GM19328 (cell line): Measurements from ENCODE around the gene CACNA1C.
"Not testable (repeated sequence)": the region's sequence is repeated elsewhere in the genome, so short reads cannot be mapped to it uniquely, and the experiment has no call there.

ENCODE experiments used
- ATAC-seq: cut with Tn5 transposase; IDR thresholded peaks from one replicate; pipeline ENCODE4 v1.9.1; 2021; ENCODE audit warnings: mild to moderate bottlenecking, moderate library complexity; ENCODE audit not compliant: unreplicated experiment

Gene CACNA1C

DNA sequence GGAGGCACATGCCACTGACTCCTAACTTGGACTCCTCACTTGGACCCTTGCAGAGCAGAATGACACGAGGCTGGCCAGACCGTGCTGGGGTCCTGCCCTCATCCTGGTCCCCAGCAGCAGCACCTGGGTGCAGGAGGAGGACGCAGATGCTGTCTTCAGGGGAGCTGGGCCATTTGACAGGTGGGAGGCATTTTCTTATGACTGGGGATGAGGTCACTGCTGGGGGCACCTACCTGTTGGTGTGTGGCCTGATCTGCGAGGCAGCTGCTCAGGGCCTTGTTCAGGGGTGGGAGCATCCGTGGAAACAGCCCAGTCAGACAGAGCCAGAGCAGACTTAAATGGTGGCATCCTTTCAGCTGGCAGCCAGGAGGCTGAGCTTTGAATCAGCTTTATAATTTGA lies 57.3 kb downstream of the CACNA1C start:
- no peak for ATAC-seq

DNA sequence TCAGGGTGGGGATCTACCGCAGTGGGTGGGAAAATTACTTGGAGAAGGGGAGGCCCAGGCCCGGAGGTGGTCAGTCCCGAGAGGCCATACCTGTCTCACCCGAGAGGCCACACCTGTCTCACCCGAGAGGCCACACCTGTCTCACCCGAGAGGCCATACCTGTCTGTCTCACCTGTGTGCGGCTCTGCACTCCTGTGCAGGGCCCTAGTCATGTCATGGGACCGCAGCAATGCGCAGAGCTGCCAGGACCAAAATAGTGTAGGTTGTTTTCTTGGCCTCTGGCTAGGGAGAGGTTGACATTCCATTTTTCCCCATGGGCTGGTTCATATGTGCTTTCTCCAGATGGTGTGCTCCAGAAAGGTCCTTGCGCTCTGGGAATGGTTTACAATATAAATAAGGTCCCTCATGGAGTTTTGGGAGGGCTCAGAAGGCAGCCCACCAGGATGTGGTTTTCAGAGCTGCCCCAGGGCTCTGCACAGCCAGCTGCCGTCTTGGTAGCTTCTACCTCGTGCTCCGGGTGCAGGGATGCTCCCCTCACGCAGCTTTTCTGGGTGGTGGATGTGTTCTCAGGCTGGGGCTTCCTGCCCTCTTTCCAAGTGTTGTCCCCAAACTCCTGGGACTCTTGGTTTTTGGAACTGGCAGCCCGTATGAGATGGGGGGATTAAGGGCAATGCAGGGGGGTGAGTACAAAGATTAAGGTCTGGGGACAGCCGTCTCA lies 58.2 kb downstream of the CACNA1C start:
- ATAC-seq: no peak

DNA sequence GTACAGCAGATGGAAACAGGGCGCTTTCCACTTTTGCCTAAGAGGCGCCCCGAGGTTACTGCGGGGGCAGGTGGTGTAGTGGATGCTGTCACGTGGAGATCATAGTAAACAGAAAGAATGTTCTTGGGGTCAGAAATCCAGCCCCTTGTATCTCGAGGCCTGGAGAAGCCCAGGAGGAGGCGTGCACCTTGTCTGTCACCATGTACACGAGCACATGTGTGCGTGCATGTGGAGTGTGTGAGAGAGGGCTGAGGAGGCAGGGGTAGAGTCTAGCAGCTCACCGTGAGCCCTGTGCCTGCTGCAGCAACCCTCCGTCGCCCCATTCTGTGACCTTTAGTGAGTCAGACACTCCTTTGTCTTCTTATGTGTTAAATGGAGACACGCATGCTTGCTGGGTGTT lies 59.0 kb downstream of the CACNA1C start:
- no peak for ATAC-seq

DNA sequence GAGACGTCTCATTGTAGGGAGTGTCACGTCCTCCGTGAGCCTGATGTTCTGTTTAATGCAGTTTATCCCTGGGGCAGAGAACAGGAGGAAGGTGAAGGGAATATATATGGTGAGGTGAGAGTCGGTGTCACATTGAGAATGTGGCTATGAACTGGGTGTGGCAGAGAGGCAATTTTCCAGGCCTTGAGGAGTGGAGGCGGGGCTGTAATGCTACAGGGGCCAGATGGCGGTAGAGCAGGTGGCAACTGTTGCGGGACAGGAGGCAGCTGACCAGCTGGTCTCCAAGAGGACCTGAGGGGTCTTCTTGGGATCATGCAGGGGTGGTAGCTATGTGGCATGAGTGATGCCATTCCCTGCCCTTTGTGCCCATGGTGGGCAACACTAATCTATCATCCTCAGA lies 59.6 kb downstream of the CACNA1C start:
- ATAC-seq: no peak

DNA sequence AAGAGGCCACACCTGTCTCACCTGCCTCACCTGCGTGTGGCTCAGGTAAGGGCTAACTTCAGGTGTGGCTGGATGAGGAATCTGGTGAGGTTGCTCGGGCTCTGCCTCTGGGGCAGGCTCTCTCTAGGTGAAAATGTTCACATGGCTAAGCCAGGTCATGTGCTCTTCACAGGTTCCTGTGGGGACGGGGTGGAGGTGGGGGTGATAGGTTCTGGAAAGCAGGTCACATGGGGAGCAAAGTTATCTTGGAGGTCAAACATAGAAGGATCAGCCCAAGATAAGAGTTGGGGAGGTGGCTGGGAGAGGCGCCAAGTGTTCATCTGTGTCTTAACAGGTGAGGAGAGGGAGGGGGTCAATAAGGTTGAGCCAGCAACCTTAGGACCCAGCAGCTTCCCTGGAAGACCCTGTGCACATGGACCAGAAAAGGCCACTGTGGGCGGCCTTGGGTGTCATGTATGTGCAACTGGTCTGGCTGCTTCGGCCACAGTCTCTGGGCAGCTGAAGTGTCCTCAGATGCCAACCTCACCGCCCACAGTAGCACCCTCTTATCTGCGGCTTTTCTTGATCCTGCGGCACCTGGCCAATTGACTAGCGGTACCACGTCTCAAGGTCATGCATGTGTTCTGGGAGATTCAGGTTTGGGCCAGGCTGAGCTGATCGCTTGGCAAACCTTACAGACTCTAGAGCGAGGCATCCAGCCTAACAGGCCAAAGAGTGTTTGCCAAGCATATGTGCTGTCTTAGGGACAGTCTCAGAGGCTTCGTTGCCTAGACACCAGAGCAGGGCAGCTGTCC lies 60.5 kb downstream of the CACNA1C start:
- ATAC-seq: no peak

DNA sequence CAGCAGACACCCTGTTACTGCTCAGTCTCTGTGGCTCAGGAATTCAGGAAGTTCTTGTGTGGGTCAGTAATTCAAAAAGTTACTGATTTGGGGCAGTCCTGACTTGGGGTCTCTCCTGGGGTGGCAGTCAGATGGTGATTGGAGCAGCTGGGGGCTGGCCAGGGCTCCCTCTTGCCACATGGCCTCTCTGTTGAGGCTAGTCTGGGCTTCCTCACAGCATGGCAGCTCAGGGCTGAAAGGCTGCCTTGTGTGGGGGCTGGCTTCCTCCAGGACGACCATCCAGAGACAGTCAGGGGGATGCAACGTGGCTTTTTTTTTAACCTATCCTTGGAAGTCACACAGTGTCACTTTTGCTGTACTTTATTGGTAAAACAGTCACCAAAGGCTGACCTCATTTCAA lies 61.3 kb downstream of the CACNA1C start:
- no peak for ATAC-seq

DNA sequence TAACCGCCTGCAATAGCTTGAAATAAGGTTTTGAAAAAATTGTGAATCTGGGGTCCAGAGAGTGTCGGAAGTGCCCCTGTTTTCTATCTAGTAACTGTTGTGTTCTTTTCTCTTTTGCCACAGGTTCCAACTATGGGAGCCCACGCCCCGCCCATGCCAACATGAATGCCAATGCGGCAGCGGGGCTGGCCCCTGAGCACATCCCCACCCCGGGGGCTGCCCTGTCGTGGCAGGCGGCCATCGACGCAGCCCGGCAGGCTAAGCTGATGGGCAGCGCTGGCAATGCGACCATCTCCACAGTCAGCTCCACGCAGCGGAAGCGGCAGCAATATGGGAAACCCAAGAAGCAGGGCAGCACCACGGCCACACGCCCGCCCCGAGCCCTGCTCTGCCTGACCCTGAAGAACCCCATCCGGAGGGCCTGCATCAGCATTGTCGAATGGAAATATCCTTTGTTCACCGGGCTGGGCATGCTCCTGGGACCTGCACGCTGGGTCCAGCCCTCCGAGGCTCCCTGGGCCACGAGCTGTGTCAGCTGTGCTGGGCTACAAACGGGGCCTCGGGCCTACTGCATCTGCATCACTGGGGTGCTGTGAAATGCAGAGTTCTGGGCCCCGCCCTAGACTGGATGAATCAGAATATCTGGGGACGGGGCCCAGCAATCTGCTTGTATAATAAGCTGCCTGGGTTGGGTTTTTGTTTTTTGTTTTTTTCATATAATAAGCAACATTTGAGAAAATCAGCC lies 62.5 kb downstream of the CACNA1C start:
- ATAC-seq: no peak

DNA sequence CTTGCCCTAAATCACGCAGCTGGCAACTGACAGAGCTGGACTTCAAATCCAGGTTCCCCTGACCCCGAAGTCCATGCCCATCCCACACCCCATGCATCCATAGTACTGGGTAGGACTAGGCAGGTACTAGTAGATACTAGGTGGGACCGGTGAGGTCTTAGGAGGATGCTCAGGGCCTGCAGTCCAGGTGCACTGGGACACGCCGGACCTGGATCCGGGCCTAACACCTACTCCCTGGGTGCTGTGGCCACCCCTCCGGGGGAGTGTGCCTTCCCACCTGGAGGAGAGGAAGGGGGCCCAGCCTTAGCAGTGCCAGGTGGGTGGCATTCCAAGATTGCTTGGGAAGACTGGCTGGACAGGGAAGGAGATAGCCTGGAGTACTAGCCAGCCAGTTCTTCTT lies 64.8 kb downstream of the CACNA1C start:
- ATAC-seq: no peak

DNA sequence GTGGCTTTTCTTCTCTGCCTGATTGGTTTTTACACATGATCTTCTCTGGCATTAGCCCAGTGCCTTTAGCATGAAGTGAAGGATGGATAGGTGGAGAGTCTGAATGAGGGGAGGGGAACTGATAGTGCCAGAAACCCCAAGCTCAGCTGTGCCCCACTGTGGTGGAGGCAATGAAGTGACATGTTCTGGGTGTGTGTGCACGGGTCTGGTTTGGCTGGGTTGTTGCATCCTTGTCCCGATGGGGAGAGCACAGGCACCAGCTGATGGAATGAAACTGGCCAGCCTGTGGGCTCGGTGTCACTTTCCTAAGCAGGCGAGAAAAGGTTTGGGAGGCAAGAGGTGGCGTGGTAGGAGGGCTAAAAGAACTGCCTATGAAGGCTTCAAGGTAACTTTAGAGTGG lies 65.3 kb downstream of the CACNA1C start:
- ATAC-seq: no peak

DNA sequence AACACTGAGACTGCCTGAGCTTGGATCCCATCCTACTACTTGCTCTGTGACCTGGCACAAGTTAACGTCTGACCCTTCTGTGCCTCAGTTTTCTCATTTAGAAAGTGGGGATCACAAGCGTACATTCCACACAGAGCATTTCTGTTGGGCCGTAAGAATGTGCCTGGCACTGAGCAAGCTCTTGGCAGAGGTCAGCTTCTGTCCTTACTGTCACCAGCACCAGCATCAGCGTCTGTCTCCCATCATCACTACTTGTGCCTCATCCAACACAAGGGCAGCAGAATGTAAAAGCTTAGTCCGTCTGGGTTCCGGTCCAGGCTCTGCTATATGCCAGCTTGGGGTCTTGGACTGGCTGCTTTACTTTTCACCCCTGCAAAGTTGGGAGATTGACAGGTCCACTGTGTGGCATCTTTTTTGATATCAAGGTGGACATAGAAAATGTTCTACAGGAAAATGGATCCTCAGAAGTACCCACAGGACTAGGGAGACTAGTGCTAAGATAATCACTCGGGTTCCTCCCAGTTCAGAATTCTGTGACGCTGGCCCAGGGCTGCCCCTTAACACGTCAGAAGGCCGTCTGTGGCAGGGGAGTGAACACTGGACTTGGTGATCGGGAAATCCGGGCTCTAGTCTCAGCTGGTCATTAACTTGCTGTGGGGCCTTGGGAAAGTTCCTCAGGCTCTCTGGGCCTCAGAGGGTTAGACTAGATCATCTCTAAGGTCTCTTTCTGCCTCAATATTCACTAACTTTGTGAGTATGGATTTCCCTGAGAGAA lies 65.9 kb downstream of the CACNA1C start:
- no peak for ATAC-seq

DNA sequence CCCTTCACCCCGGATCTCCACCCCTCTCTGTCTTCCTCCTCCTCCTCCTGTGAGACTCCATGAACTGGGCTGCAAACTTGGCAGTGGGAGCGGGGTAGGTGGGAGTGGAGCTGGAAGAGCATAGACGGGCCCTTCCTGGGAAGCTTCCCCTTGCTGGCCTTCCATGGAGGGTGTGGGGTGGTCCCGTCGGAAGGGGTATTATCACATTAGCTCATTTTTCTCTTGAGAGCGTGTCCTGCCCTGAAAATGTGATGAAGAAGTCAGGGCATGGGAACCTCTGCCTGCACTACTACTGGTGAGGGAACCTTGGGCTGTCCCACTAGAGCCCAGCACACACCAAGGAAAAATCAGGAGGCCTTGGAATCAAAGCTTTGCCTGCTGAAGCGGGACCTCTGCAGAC lies 66.5 kb downstream of the CACNA1C start:
- ATAC-seq: no peak

DNA sequence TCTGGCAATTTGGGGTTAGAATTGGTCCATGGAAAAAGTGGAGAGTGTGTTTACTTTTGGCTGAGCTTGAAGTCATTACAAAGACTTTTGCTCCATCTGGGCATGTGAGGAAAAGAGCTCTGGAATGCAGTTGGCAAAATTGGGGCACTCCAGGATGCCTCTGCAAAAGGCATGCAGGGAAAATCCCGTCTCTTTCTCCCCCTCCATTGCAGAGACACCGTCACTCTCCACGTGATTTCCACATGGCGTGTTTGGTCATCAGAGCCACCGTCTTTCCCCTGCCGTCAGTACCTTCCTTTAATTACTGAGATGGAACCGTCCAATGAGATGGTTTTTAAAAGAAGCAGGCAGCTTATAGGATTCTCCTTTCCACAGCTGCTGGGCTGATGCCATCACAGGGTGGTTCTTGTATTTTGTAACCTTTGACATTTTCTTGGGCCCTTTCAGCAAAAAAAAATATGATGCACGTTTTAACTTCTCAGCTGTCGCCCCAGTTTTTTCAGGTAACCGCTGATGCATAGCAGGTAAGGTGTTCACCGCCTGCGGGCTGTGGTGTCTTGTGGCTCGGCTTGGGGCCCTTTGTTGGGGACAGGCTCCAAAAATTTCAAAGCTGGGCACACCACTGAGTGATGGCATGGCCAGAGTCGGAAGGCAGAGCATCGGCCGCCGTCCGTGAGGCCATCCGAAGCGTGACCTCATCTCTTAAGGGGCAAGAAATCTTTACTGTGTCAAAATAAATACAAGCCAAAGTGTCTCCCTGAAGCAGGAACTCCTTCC lies 68.4 kb downstream of the CACNA1C start:
- ATAC-seq: no peak

DNA sequence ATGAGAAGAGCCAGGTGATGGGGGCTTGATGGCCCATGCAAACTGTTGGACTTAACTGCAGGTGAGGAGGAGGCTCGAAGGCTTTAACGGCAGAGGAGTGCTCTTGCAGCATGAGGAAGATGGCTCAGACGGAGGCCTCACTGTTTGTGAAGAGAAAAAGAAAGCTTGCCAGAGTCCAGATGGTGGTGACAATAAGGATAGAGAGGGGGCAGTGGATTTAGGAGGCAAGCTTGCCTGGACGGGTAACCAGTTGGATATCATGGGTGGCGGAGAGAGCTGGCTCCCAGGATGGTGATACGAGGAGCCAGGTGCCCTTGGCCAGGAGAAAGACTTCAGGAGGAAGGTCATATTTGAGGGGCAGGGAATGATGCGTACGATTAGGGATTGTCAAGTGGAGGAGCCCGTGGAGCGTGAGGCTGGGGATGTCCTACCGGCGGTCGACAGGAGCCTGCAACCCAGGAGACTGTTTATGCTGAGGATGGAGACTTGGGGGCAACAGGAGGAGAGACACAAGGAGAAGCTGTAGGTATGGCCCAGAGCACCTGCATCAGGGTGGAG lies 71.8 kb downstream of the CACNA1C start:
- ATAC-seq: no peak

DNA sequence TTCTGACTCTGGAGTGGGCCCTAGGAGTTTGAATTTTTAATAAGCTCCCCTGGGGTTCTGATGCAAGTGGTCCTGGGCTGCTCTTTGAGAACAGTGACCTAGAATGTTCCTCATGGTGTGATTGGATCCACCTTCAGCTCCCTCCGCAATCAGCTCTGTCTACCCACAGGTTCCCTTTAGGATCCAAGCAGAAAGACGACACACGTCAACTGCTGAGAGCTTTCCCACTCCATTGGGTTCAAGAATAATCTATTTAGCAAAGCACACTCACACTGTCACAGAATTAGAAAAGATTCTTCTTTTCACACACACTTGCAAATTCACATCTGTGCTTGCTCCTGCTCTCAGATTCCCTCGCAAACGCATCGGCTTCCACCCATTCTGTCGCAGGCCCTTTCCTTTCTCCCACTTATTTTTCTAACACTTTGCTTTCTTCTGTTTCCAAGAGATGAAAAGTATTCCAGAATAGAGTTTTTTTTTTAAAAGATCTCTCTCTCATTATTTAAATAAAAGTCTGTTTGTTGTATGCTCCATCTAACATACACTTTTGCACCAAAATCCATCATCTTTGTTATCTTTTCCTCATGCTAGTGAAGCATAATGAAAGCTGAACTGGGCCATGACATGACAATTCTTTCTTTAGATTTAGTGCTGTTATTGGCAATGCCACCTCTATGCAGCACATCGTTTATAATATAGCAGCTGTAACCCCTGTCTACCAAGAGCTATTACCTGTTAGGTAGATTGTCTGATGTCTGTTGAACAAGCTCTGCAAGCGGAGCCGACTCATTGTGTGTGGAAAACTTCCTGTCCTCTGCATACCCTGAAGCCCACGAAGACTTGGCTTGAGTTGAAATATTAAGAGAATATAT lies 73.1 kb downstream of the CACNA1C start:
- no peak for ATAC-seq

DNA sequence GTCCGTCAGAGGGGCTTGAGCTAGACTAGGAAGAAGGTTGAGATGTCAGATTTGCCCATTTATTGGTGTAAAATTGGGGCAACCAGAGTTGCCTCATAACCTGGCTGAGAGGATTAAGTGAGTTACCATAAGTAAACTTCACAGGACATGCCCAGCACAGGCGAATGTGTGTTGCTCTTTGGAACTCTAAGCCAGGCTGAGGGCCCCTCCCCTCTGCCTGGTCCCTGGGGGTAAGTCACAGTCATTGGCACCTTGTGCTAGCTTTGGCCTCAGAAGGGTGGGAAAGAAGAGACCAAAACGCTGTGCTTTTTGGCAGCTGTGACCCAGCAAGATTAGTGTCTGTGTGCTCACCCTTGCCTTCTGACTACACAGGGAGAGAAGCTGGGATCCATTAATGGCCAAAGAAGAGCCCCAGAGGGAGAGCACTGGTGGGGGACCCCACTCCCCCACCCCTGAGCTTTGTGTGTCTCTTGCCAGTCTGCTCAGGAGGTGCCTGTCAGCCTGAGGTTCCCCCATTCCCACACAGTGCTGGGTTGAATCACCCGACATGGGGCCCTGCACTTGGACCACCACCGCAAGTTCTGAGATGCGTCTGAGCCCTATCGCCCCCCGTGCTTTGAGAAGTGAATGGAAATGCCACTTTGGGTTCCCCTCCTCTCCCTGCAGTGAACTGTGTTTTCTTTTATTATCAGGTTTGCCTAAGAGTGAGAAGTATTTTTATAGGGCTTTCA lies 74.1 kb downstream of the CACNA1C start:
- no peak for ATAC-seq

DNA sequence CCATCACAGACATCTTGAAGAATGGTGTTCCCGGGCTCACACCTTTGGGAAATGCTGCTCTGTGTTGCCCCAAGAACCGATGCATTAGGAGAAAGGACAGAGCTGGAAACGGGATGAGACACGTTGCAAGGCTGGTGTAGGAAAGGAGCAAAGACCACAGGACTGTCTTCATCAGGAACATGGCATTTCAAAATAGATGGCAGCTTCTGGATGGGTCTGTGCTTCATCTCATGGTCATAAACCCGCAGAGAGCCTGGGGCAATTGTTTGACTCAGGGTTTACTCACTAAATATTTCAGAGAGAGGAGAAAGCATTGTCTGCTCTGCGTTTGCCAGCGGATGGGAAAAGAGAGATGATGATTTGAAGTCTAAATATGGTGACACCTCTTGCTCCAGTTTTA lies 76.3 kb downstream of the CACNA1C start:
- no peak for ATAC-seq

DNA sequence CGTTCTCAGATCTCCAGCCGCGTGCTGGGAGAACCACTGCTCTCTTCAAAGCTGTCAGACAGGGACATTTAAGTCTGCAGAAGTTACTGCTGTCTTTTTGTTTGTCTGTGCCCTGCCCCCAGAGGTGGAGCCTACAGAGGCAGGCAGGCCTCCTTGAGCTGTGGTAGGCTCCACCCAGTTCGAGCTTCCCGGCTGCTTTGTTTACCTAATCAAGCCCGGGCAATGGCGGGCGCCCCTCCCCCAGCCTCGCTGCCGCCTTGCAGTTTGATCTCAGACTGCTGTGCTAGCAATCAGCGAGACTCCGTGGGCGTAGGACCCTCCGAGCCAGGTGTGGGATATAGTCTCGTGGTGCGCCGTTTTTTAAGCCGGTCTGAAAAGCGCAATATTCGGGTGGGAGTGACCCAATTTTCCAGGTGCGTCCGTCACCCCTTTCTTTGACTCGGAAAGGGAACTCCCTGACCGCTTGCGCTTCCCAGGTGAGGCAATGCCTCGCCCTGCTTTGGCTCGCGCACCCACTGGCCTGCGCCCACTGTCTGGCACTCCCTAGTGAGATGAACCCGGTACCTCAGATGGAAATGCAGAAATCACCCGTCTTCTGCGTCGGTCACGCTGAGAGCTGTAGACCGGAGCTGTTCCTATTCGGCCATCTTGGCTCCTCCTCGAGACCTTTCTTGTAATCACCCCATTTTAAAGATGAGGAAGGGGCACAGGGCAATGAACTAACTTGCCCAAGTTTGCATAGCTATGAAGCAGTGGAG lies 83.1 kb downstream of the CACNA1C start:
- ATAC-seq: not testable (repeated sequence)

DNA sequence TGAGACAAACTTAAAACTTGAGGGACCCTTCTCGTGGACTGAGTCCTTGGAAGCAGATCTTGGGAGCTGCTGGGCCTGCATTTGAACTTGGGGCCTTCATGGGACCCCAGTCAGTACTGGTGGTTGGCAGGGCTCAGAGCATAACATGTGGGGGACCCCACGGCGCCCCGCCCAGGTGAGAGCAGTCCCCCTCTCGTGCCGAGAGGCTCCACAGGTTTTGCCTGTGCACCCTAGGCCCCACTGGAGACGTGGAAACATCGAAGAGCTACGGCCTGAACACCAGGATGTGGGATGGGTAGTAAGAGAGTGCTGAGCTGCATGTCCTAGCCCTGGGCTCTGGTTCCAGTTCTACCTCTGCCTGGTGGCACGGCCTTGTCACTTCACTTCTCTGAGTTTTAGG lies 84.1 kb downstream of the CACNA1C start:
- ATAC-seq: no peak
